ENCODE measurements around the gene NACA2. TPM values are rescaled to one million over a fixed set of nuclear protein-coding genes. Genes with fewer than 3 reads are reported as not detected.

NACA2 gene
- total and polyA plus RNA-seq, 2 of the 13 experiments (the other 11 are each of a cell fraction or from before 2014, with no cell fraction given), result 0.21 TPM; not detected in 1

GRCh38 chr17:61598014-61598413 lies 7.0 kb upstream of the NACA2 start (continued):
- TF ChIP-seq, protein P1, sequence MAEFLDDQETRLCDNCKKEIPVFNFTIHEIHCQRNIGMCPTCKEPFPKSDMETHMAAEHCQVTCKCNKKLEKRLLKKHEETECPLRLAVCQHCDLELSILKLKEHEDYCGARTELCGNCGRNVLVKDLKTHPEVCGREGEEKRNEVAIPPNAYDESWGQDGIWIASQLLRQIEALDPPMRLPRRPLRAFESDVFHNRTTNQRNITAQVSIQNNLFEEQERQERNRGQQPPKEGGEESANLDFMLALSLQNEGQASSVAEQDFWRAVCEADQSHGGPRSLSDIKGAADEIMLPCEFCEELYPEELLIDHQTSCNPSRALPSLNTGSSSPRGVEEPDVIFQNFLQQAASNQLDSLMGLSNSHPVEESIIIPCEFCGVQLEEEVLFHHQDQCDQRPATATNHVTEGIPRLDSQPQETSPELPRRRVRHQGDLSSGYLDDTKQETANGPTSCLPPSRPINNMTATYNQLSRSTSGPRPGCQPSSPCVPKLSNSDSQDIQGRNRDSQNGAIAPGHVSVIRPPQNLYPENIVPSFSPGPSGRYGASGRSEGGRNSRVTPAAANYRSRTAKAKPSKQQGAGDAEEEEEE (CRISPR knock-in tag; IDR thresholded peaks at IDR 0.05; ENCODE audit: borderline replicate concordance), result no peak

GRCh38 chr17:61597607-61598006 lies 6.6 kb upstream of the NACA2 start:
- no TSS peak for BruUV-seq (replicated peaks)
- in situ Hi-C loops (cut with HindIII; ENCODE audit: extremely low pct_ligation_motif_present, low pct_unique_long_range_greater_than_20kb) (no loop called here), intact Hi-C loops (cut with micrococcal nuclease; ENCODE audit: unreplicated experiment) (no loop called here)
- Histone ChIP-seq H3K27ac (ENCODE audit: extremely low read length, insufficient read depth, low read length) (no peak overlapping the region), H3K4me1 (ENCODE audit: insufficient read depth, low read length) (no peaks in the 10 kb centered on the region), H4K20me1 (ENCODE audit: insufficient read depth, low read length) (no peaks in the 10 kb centered on the region), H2AFZ (ENCODE audit: low read length) (no peak overlapping the region), H3K9me3 (ENCODE audit: low read length) (no peaks in the 10 kb centered on the region), H3K4me2 (ENCODE audit: low read depth, low read length) (no peak overlapping the region), H3K4me3 (replicated peaks in 1 of 3; ENCODE audit: insufficient read depth in 1 of 3, low read depth in 2 of 3, low read length in 3 of 3) (no peak overlapping the region), H3K79me2 (ENCODE audit: insufficient read depth, low read length) (no peaks in the 10 kb centered on the region), H3K36me3 (replicated peaks in 1 of 2; ENCODE audit: control insufficient read depth in 1 of 2, insufficient read depth in 2 of 2, low read length in 2 of 2) (no peaks in the 10 kb centered on the region), H3K27me3 (ENCODE audit: control insufficient read depth in 1 of 2, insufficient read depth in 2 of 2, low read length in 2 of 2) (peaks cover 0 to 4% of the 10 kb centered on the region in 2 experiments; a peak in 2 of 5 replicates), H3K9ac (ENCODE audit: insufficient read depth, low read depth, low read length) (no peak overlapping the region)
- no peak for FAIRE-seq
- no peak for DNase-seq (ENCODE audit: low spot score)
- ChIA-PET CTCF (ENCODE audit: low intra/inter-chr PET ratio, low total read pairs) (no interaction called here), POLR2A (no interaction called here)
- no peak for ATAC-seq
- 46% methylated on average over 3 of the region's 3 CpGs for WGBS (ENCODE audit: low lambda C conversion rate)
- no peak for TF ChIP-seq SIN3A (IDR thresholded peaks at IDR 0.05; ENCODE audit: borderline replicate concordance, low read depth, low read length)
- TF ChIP-seq KDM2A (CRISPR knock-in tag; IDR thresholded peaks at IDR 0.05; ENCODE audit: borderline replicate concordance, low read depth), result no peak
- no peak for TF ChIP-seq HHEX (CRISPR knock-in tag; IDR thresholded peaks at IDR 0.05)
- no peak for TF ChIP-seq ARNT2 (CRISPR knock-in tag; IDR thresholded peaks at IDR 0.05; ENCODE audit: low read depth)
- TF ChIP-seq ZSCAN9 (CRISPR knock-in tag; IDR thresholded peaks at IDR 0.05; ENCODE audit: borderline replicate concordance), result no peak
- no peak for TF ChIP-seq SCMH1 (CRISPR knock-in tag; IDR thresholded peaks at IDR 0.05; ENCODE audit: borderline replicate concordance)
- TF ChIP-seq, protein P2, sequence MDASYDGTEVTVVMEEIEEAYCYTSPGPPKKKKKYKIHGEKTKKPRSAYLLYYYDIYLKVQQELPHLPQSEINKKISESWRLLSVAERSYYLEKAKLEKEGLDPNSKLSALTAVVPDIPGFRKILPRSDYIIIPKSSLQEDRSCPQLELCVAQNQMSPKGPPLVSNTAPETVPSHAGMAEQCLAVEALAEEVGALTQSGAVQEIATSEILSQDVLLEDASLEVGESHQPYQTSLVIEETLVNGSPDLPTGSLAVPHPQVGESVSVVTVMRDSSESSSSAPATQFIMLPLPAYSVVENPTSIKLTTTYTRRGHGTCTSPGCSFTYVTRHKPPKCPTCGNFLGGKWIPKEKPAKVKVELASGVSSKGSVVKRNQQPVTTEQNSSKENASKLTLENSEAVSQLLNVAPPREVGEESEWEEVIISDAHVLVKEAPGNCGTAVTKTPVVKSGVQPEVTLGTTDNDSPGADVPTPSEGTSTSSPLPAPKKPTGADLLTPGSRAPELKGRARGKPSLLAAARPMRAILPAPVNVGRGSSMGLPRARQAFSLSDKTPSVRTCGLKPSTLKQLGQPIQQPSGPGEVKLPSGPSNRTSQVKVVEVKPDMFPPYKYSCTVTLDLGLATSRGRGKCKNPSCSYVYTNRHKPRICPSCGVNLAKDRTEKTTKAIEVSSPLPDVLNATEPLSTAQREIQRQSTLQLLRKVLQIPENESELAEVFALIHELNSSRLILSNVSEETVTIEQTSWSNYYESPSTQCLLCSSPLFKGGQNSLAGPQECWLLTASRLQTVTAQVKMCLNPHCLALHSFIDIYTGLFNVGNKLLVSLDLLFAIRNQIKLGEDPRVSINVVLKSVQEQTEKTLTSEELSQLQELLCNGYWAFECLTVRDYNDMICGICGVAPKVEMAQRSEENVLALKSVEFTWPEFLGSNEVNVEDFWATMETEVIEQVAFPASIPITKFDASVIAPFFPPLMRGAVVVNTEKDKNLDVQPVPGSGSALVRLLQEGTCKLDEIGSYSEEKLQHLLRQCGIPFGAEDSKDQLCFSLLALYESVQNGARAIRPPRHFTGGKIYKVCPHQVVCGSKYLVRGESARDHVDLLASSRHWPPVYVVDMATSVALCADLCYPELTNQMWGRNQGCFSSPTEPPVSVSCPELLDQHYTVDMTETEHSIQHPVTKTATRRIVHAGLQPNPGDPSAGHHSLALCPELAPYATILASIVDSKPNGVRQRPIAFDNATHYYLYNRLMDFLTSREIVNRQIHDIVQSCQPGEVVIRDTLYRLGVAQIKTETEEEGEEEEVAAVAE (CRISPR knock-in tag; IDR thresholded peaks at IDR 0.05; ENCODE audit: borderline replicate concordance), result no peak
- no peak for TF ChIP-seq MYC (CRISPR knock-in tag; IDR thresholded peaks at IDR 0.05; ENCODE audit: borderline replicate concordance)
- no peak for TF ChIP-seq NR2C2 (CRISPR knock-in tag; IDR thresholded peaks at IDR 0.05; ENCODE audit: borderline replicate concordance)
- no peak for TF ChIP-seq HOXA7 (CRISPR knock-in tag; IDR thresholded peaks at IDR 0.05)
- no peak for TF ChIP-seq PCBP2 (optimal IDR thresholded peaks at IDR 0.05; ENCODE audit: low read depth, low read length, poor library complexity, severe bottlenecking)
- no peak for TF ChIP-seq GATA4 (IDR thresholded peaks at IDR 0.05; ENCODE audit: borderline replicate concordance, low read depth)
- no peak for TF ChIP-seq MAFF (IDR thresholded peaks at IDR 0.05; ENCODE audit: low read depth, low read length)
- TF ChIP-seq, protein P3, sequence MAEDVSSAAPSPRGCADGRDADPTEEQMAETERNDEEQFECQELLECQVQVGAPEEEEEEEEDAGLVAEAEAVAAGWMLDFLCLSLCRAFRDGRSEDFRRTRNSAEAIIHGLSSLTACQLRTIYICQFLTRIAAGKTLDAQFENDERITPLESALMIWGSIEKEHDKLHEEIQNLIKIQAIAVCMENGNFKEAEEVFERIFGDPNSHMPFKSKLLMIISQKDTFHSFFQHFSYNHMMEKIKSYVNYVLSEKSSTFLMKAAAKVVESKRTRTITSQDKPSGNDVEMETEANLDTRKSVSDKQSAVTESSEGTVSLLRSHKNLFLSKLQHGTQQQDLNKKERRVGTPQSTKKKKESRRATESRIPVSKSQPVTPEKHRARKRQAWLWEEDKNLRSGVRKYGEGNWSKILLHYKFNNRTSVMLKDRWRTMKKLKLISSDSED (CRISPR knock-in tag; IDR thresholded peaks at IDR 0.05), result no peak
- TF ChIP-seq SP5 (CRISPR knock-in tag; IDR thresholded peaks at IDR 0.05; ENCODE audit: borderline replicate concordance, low read depth), result no peak
- no peak for TF ChIP-seq ELF4 (CRISPR knock-in tag; IDR thresholded peaks at IDR 0.05; ENCODE audit: borderline replicate concordance)

Measured in HepG2 (cell line).